Bronchial epithelial cell (primary cell): ENCODE data around the gene COPG1. TPM values are rescaled to one million over a fixed set of nuclear protein-coding genes. Genes with fewer than 3 reads are reported as not detected.
A peak's percentile ranks its signal among the peaks of the same experiment; 100 is the strongest.

ENCODE experiments used
- DNase-seq: peaks from one replicate; pipeline ENCODE4 v3.0.0-alpha.2; 2010; ENCODE audit warnings: low read depth
- FAIRE-seq: peaks from 2 replicates; lab custom pipeline; 2011; peaks lifted over from hg19 to GRCh38; lab: Jason Lieb, UNC
- H3K27me3 ChIP-seq: 2 replicates; pipeline ENCODE4 v1.5.1; 2011; ENCODE audit warnings: low read length; ENCODE audit not compliant: control insufficient read depth, insufficient read depth
- H3K36me3 ChIP-seq: 2 replicates; pipeline ENCODE4 v1.5.1; 2011; ENCODE audit warnings: low read length; ENCODE audit not compliant: control insufficient read depth, insufficient read depth
- H3K4me3 ChIP-seq: 2 replicates; pipeline ENCODE4 v1.5.1; 2011; ENCODE audit warnings: mild to moderate bottlenecking, low read depth, low read length, control low read depth
- CTCF ChIP-seq: IDR thresholded peaks from 2 replicates; pipeline ENCODE4 v1.5.1; 2011; ENCODE audit warnings: mild to moderate bottlenecking, moderate library complexity, low read length, control low read depth, inconsistent platforms; ENCODE audit not compliant: insufficient read depth, severe bottlenecking
- total RNA-seq: library from RNA; depleted of rRNA; stranded (reverse); fragments of >200 nt; gene quantifications from 2 replicates; pipeline ENCODE4 v1.2.1, GENCODE V29; 2014

Gene COPG1
- total RNA-seq, 1 donor from 2014 or later, result 165 TPM

DNA sequence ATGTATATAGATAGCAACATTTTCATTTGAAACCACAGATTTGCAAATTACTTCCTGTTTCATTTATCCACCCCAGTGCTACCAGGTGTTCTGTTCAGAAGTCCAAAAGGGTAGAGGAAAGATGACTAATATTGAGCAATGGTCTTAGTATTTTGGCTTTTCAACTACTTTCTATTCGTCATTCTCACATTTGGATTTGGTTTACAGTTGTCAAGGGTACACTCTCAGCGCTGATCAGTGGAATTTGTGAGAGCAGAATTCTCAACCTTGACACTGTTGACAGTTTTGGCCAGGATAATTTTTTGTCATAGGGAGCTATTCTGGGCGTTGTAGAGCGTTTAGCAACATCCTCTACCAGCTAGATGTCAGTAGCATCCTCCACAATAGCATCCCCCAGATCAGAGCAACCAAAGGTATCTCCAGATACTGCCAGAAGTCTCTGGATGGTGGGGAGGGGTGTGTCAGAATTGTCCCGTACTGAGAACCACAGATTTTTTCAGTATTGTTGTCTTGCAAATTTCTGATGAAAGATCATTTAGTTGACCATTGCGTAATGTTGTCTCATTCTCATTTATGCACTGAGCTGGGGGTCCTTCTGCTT is 33.4 kb downstream of the COPG1 start:
- no peak overlapping the region for H3K4me3 ChIP-seq
- H3K36me3 ChIP-seq, result no peaks in the 10 kb centered on the region
- H3K27me3 ChIP-seq, result no peaks in the 10 kb centered on the region
- no peak for FAIRE-seq
- TF ChIP-seq CTCF, result no peak
- peak; percentile 72 for DNase-seq

GRCh38 chr3:129286081-129286480 is 36.7 kb downstream of the COPG1 start:
- no peak for DNase-seq
- Histone ChIP-seq H3K36me3 (peaks cover 7% of the 10 kb centered on the region), H3K27me3 (no peaks in the 10 kb centered on the region), H3K4me3 (no peak overlapping the region)
- no peak for TF ChIP-seq CTCF
- FAIRE-seq, result no peak

DNA sequence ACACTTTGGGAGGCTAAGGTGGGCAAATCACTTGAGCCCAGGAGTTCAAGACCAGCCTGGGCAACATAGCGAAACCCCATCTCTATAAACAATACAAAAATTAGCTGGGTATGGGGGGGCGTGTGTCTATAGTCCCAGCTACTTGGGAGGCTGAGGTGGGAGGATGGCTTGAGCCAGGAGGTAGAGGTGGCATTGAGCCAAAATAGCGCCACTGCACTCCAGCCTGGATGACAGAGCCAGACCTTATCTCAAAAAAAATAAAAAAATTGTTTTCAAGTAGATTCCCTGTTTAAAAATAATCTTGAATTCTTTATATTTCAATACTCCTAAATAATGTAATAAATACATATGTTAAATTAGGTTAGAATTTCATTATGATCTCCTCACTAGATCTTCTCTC is 39.0 kb downstream of the COPG1 start:
- no peak for FAIRE-seq
- H3K4me3 ChIP-seq, result no peak overlapping the region
- TF ChIP-seq CTCF, result no peak
- H3K36me3 ChIP-seq, result peaks cover 8% of the 10 kb centered on the region
- no peak for DNase-seq
- no peaks in the 10 kb centered on the region for H3K27me3 ChIP-seq

GRCh38 chr3:129289201-129289921 is 40.0 kb downstream of the COPG1 start:
- peaks cover 8% of the 10 kb centered on the region for H3K36me3 ChIP-seq
- no peak for FAIRE-seq
- H3K27me3 ChIP-seq, result no peaks in the 10 kb centered on the region
- DNase-seq, result peak; percentile 32
- no peak for TF ChIP-seq CTCF
- no peak overlapping the region for H3K4me3 ChIP-seq

DNA sequence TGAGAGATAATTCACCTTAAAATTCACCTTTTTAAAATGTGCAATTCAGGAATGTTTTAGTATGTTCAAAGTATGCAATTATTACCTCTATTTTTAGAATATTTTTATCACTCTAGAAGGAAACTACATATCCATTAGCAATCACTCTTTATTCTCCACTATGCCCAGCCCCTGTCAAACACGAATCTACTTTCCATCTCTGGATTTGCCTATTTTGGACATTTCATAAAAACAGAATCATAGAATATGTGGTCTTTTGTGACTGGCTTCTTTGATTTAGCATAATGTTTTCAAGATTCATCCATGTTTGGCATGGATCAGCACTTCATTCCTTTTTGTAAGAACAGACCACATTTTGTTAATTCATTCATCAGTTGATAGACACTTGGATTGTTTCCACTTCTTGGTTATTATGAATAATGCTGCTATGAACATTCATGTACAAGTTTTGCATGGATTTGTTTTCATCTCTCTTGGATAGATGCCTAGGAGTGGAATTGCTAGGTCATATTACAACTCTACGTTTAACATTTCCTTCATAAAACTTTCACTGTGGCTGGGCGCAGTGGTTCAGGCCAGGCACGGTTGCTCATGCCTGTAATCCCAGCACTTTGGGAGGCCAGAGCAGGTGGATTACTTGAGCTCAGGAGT is 42.0 kb downstream of the COPG1 start:
- DNase-seq, result no peak
- FAIRE-seq, result no peak
- Histone ChIP-seq H3K36me3 (peaks cover 8% of the 10 kb centered on the region), H3K4me3 (no peak overlapping the region), H3K27me3 (no peaks in the 10 kb centered on the region)
- TF ChIP-seq CTCF, result no peak
